ENCODE measurements around the gene ATXN10.
A peak's percentile ranks its signal among the peaks of the same experiment; 100 is the strongest.
"Not testable (repeated sequence)": the region's sequence is repeated elsewhere in the genome, so short reads cannot be mapped to it uniquely, and the experiment has no call there.

The ATXN10 gene

GRCh38 chr22:45785458-45785857 lies 113.8 kb downstream of the ATXN10 start:
- peak; percentile 76 for DNase-seq (ENCODE audit: low spot score)

GRCh38 chr22:45786726-45787125 lies 115.1 kb downstream of the ATXN10 start:
- no peak for DNase-seq (ENCODE audit: low spot score)

GRCh38 chr22:45787759-45788158 lies 116.1 kb downstream of the ATXN10 start:
- no peak for DNase-seq (ENCODE audit: low spot score)

- no peak for DNase-seq (ENCODE audit: low spot score)
These were observed 116.9 kb downstream of the ATXN10 start for GRCh38 chr22:45788522-45788921.

GRCh38 chr22:45790401-45790800 lies 118.8 kb downstream of the ATXN10 start:
- DNase-seq (ENCODE audit: low spot score): no peak

GRCh38 chr22:45793161-45793560 lies 121.5 kb downstream of the ATXN10 start:
- DNase-seq (ENCODE audit: low spot score): no peak

- no peak for DNase-seq (ENCODE audit: low spot score)
These were observed 122.3 kb downstream of the ATXN10 start for GRCh38 chr22:45793892-45794291.

- DNase-seq (ENCODE audit: low spot score): not testable (repeated sequence)
These were observed 124.4 kb downstream of the ATXN10 start for GRCh38 chr22:45796009-45796408.

- no peak for DNase-seq (ENCODE audit: low spot score)
These were observed 127.7 kb downstream of the ATXN10 start for GRCh38 chr22:45799291-45799690.

- no peak for DNase-seq (ENCODE audit: low spot score)
These were observed 130.4 kb downstream of the ATXN10 start for GRCh38 chr22:45802054-45802453.

- no peak for DNase-seq (ENCODE audit: low spot score)
These were observed 132.8 kb downstream of the ATXN10 start for GRCh38 chr22:45804319-45804985.

- DNase-seq (ENCODE audit: low spot score): no peak
These were observed 133.3 kb downstream of the ATXN10 start for GRCh38 chr22:45804986-45805325.

- no peak for DNase-seq (ENCODE audit: low spot score)
These were observed 133.8 kb downstream of the ATXN10 start for GRCh38 chr22:45805413-45805812.

GRCh38 chr22:45807156-45807915 lies 135.7 kb downstream of the ATXN10 start:
- DNase-seq (ENCODE audit: low spot score): no peak

GRCh38 chr22:45812910-45813309 lies 141.3 kb downstream of the ATXN10 start:
- no peak for DNase-seq (ENCODE audit: low spot score)

- no peak for DNase-seq (ENCODE audit: low spot score)
These were observed 142.6 kb downstream of the ATXN10 start for GRCh38 chr22:45814198-45814597.

GRCh38 chr22:45816776-45817175 lies 145.1 kb downstream of the ATXN10 start:
- no peak for DNase-seq (ENCODE audit: low spot score)

- peak; percentile 36 for DNase-seq (ENCODE audit: low spot score)
These were observed 146.2 kb downstream of the ATXN10 start for GRCh38 chr22:45817745-45818423.

- no peak for DNase-seq (ENCODE audit: low spot score)
These were observed 146.9 kb downstream of the ATXN10 start for GRCh38 chr22:45818424-45819085.

- no peak for DNase-seq (ENCODE audit: low spot score)
These were observed 147.7 kb downstream of the ATXN10 start for GRCh38 chr22:45819305-45819704.

GRCh38 chr22:45823336-45823735 lies 151.7 kb downstream of the ATXN10 start:
- DNase-seq (ENCODE audit: low spot score): no peak

GRCh38 chr22:45826520-45826919 lies 154.9 kb downstream of the ATXN10 start:
- no peak for DNase-seq (ENCODE audit: low spot score)

GRCh38 chr22:45828841-45829240 lies 157.2 kb downstream of the ATXN10 start:
- no peak for DNase-seq (ENCODE audit: low spot score)

All from cerebellar cortex (tissue), 1 donor.